ENCODE results near the gene MOB1B. TPM values are rescaled to one million over a fixed set of nuclear protein-coding genes. Genes with fewer than 3 reads are reported as not detected.
A peak's percentile ranks its signal among the peaks of the same experiment; 100 is the strongest.
"Not testable (repeated sequence)": the region's sequence is repeated elsewhere in the genome, so short reads cannot be mapped to it uniquely, and the experiment has no call there.

Gene MOB1B
- total RNA-seq, 1 donor from 2014 or later, result 26.1 TPM

- FAIRE-seq, result no peak
- DNase-seq (ENCODE audit: low spot score in 2 of 2), result no peak
Observed at GRCh38 chr4:70946939-70947338, 44.8 kb downstream of the MOB1B start.

GRCh38 chr4:70948665-70949260 is 46.6 kb downstream of the MOB1B start:
- FAIRE-seq (no peak), DNase-seq (ENCODE audit: low spot score in 2 of 2) (no peak)

- no peak for FAIRE-seq
- DNase-seq (ENCODE audit: low spot score in 2 of 2), result no peak
Observed at GRCh38 chr4:70954032-70954431, 51.9 kb downstream of the MOB1B start.

DNA sequence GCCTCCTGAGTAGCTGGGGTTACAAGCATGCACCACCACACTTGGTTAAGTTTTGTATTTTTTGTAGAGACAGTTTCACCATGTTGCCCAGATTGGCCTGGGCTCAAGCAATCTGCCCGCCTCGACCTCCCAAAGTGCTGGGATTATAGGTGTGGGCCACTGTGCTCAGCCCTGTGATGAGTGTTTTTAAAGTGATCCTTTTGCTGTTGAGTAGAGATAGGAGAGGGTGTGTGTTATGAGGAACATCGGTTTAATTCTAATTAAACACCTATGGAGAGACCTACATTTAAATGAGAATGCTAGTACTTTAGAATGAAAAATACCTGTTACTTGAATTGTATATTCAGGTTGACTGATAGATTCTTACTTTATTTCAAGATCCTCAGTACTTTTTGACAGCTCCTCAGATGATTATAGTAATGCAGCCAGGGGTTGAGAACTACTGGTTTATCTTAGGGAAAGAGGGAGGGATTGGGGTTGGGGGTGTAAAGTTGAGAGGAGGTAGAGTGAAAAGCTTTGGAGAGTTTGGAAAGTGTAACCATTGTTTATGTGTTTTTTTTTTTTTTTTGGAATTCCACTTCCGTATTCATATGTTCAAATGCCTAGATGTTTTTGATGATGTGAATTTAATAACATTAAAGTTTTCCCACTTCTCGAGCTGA is 54.5 kb downstream of the MOB1B start:
- DNase-seq (ENCODE audit: low spot score in 2 of 2), result no peak

DNA sequence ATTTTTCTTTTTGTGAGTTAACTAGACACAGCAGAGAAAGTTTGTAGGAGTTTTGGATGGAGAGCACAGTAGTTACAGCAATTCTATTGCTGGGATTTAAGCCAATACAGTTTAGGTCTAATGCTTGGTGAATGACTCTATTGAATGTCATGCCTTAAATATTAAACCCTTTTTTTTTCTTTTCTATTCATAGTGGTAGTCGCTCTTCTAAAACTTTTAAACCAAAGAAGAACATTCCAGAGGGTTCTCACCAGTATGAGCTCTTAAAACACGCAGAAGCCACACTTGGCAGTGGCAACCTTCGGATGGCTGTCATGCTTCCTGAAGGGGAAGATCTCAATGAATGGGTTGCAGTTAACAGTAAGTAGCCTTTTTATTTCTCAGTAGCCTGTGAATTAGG is 56.5 kb downstream of the MOB1B start:
- FAIRE-seq (no peak), DNase-seq (ENCODE audit: low spot score in 2 of 2) (no peak)

More for the DNA sequence above, 54.5 kb downstream of the MOB1B start:
- no peak for FAIRE-seq

GRCh38 chr4:70969076-70969475 is 66.9 kb downstream of the MOB1B start:
- DNase-seq (ENCODE audit: low spot score in 2 of 2), result no peak
- no peak for FAIRE-seq

DNA sequence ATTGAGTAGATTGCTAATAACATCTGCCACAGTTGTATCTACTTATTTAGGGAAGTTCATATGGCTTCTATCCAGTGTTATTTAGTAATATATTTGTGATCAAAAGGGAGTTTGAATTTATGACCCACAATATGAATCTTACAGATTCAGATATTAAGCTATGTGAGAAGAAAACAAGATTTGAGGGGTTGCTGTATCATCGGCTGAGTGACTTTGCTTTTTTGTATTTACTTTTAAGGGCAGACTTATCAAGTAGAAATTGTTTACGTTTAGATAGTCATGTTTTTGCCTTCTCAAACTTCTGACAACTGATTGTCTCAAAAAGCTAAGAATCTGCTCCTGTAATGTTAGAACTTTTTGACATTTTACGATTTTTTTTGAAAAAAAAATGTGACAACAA is 74.1 kb downstream of the MOB1B start:
- DNase-seq (ENCODE audit: low spot score in 2 of 2), result no peak
- FAIRE-seq, result no peak

DNA sequence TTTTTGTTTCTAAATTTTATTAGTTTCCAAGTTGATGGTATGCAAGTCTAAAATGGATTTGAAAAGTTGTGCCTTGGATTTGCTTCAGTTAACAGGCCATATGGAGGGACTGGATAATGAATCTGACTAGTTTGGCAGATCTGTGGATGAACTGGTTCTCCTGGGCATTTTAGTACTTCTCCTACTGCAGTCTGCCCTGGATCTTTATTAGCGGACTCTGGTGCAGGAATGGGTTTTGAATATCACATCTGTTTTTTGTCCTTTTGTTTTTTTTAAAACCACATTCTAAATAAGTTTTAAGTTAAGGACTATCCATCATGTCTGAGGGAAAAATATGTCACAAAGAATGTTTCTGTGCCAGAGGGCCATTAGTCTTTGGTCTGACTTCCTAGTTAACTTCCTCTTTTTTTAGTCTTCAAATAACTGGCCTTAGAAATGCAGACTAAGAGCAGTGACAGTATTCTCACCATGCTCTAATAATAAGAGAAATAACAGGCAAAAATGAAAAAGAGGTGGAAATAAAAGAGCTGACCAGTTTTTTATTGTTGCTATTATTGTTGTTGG is 77.4 kb downstream of the MOB1B start:
- no peak for FAIRE-seq

DNA sequence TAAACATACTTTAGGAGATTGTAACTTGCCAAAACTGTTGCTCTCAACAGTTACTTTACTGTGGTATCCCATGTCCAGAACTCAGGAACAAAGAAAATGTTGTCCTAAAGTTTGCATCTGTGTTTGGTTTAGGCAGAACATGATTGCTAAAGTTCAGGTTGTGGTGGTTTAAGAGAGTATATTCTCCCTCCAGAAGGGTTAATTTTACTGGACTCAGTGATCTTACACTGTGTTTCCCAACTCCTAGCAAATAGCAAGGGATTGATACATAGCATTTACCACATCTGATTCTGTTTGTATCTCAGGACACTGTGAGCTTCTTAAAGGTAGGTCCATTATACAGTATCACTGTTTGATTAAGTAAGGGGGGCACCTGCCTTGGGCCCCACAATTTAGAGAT is 78.0 kb downstream of the MOB1B start:
- DNase-seq (ENCODE audit: low spot score in 2 of 2) (no peak), FAIRE-seq (no peak)

More for the DNA sequence above, 77.4 kb downstream of the MOB1B start:
- DNase-seq (ENCODE audit: low spot score in 2 of 2), result no peak

DNA sequence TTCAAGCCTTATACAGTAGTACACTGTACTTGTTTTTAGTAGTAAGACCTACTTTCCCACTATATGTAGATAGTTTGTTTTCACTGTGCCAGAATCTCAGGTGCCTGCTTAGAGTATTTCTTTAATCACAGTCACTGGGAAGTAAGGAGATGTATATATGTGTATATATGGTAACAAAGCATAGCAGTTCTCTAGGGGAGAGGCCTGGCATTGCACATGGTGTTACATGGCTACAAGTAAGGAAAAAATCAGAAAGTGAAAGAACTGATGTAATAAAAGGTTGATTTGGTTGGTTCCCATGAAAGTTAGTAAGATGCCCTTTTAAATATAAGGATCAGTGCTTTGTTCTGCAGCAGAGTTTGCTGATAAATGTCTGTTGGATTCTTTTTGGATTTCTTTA is 81.9 kb downstream of the MOB1B start:
- DNase-seq (ENCODE audit: low spot score in 2 of 2) (no peak), FAIRE-seq (no peak)

DNA sequence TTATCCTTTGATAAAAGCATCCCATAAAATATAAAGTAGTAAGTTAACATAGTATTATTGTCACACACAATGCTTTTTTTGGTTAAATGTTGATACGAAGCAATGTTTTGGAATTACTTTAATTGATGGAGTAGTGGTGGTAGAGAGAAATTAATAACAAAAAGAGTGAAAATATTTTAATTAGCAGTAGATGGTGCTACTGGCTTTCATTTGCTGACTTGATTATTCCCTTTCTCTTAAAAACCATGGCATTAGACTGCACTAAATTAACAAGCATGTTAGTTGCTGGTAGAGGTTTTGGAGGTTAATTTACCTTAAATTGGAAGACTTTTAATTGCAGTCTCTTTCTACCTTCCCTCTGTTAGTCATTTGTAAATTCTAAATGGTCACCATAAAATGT is 82.4 kb downstream of the MOB1B start:
- FAIRE-seq, result no peak
- no peak for DNase-seq (ENCODE audit: low spot score in 2 of 2)

DNA sequence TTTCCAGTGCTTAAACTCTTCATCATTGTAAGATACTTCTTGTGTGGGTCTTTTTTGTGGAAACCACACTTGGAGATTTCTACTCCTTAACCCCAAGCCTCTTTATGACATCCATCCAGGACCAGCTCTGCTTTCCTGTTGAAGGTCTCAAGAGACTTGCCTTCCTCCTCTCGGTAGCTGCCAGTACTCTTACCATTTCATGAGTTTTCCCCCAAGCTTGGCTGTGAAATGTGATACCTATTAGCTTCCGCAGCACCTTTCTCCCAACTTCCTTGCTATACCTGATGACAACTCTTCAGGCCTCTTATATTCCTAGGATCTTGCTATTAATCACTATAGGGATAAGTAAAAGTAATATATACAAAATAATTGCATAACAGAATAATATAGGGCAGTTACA is 89.4 kb downstream of the MOB1B start:
- DNase-seq (ENCODE audit: low spot score in 2 of 2) (no peak), FAIRE-seq (no peak)

DNA sequence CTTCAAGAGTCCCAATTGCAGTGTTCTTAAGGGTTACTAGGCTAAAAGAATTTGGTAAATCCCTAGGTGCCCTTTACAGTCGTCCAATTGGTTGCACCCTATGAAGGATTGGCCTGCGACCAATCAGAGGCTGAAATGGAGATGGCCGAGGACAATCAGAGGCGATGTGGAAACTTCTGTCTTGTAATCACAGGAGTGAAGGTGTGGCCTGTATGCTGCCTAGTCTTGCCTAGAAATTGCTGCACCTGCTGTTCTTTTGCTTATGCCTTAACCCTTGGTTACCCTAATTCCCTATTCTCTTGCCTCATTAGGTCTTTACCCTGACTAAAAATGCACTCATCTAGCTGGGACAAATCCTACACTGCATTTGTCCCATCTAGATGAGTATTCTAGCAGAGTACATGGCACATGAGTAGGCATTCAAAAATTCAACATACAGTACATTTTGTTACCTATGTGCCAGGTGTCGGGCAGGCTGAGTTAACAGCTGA is 90.3 kb downstream of the MOB1B start:
- DNase-seq (ENCODE audit: low spot score in 2 of 2), result no peak

DNA sequence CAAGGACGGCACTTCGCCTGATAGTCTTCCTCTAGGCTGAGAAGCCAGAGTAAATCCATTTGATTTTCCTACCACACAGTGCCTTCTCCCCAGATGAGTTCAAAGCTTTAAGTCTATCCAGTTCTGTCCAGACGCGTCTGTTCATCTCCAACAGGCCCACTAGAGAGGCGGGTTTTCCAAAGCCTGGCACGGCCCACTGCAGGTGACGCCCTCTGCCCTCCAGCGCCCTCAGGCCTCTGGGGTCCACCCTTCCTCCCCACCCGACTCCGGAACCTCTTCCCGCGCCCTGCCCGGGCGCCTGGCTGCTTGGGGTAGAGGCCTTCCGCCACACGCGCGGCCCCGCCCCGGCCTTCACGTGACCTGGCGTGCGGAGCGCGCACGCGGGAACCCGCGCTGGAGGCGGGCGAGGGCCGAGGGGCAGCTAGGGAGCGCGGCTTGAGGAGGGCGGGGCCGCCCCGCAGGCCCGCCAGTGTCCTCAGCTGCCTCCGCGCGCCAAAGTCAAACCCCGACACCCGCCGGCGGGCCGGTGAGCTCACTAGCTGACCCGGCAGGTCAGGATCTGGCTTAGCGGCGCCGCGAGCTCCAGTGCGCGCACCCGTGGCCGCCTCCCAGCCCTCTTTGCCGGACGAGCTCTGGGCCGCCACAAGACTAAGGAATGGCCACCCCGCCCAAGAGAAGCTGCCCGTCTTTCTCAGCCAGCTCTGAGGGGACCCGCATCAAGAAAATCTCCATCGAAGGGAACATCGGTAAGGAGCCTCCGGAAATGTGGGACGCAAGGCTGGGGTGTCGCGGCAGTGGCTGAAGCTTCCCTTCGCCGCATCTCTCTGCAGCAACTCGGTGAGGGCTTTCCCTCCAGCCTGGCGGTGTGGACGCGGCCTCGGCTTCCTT is 91.3 kb downstream of the MOB1B start, which contains the start of gene DCK:
Gene DCK, plus strand, starts transcription at position 469 of the 888 bp plus-strand sequence. Its CDS starts 187 bp downstream, at position 656.
- FAIRE-seq (no peak), DNase-seq (ENCODE audit: low spot score in 2 of 2) (peak; percentile 92 to 94)

More for the DNA sequence above, 90.3 kb downstream of the MOB1B start:
- FAIRE-seq, result no peak

DNA sequence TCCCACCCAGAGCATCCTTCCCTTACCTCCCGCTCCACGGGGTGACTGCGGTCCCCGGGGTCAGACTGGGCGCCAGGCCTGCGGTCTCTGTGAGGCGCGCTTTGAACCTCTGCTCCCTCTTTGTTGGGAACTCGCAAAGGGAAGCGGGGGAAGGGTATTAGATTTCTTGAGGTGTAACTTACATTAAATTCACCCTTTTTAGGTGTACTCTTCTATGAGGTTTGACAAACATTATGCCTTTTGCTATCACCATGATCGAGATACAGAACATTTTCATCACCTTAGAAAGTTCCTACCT is 91.8 kb downstream of the MOB1B start:
- no peak for FAIRE-seq
- DNase-seq (ENCODE audit: low spot score in 2 of 2), result no peak

GRCh38 chr4:70994387-70995099 is 92.4 kb downstream of the MOB1B start:
- DNase-seq (ENCODE audit: low spot score in 2 of 2) (no peak), FAIRE-seq (no peak)

- DNase-seq (ENCODE audit: low spot score in 2 of 2) (no peak), FAIRE-seq (no peak)
Observed at GRCh38 chr4:70996018-70996360, 93.8 kb downstream of the MOB1B start.

DNA sequence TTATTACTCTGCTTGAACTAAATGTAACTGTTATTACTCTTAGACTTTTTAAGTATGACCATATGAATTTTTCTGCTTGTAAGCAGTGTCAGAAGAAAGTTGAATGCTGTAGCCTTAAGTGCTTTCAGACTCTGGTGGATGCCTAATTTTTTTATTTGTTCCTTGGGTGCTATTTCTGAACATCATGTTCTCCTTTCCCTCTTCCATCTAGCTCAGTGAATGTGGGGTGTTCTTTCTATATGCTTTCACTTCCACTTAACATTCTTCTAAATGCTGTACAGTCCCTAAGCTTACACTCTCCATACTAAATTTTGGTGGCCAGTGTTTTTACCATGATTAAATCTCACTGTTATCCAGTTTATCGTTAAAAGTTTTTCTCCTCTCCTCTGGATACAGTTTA is 94.9 kb downstream of the MOB1B start:
- no peak for FAIRE-seq
- no peak for DNase-seq (ENCODE audit: low spot score in 2 of 2)

DNA sequence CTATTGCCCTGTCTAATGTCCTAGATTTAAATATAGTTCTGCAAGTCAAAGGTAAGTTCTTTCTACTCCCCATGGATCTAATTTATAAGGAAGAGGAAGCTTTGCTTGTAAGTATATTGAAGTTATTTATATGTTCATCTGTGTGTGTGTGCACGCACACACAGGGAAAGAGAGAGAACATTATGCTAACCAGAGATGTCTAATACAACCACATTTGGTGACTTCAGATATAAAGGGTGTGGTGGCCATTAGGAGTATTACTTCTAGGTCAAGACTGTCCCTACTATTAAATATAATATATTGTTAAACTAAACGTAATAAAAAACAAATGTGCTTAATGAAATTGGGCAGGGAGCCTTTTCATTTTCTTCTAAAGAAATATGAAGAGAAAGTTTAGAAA is 95.4 kb downstream of the MOB1B start:
- FAIRE-seq, result no peak
- DNase-seq (ENCODE audit: low spot score in 2 of 2), result no peak

DNA sequence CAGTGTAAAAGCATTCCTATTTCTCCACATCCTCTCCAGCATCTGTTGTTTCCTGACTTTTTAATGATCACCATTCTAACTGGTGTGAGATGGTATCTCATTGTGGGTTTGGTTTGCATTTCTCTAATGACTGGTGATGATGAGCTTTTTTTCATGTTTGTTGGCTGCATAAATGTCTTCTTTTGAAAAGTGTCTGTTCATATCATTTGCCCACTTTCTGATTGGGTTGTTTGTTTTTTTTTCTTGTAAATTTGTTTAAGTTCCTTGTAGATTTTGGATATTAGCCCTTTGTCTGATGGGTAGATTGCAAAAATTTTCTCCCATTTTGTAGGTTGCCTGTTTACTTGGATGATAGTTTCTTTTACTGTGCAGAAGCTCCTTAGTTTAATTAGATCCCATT is 97.5 kb downstream of the MOB1B start:
- FAIRE-seq; DNase-seq (ENCODE audit: low spot score in 2 of 2): not testable (repeated sequence)
